Measurements from ENCODE around the gene MAGEA8. TPM values are rescaled to one million over a fixed set of nuclear protein-coding genes. Genes with fewer than 3 reads are reported as not detected.
"Not testable (repeated sequence)": the region's sequence is repeated elsewhere in the genome, so short reads cannot be mapped to it uniquely, and the experiment has no call there.

MAGEA8 gene
- total RNA-seq, 2 experiments from 2014 or later, result not detected

GRCh38 chrX:149909324-149910177 is 28.6 kb downstream of the MAGEA8 start:
- Mint-ChIP-seq H3K27ac (no peak overlapping the region), H3K4me3 (no peak overlapping the region), H3K4me1 (ENCODE audit: low read depth) (peaks cover 3% of the 10 kb centered on the region), H3K27me3 (ENCODE audit: low read depth) (peaks cover 2% of the 10 kb centered on the region), H3K36me3 (ENCODE audit: low read depth) (peaks cover 5% of the 10 kb centered on the region), H3K9me3 (ENCODE audit: insufficient read depth) (peaks cover 4% of the 10 kb centered on the region)
- ATAC-seq (peak; percentile 78), DNase-seq (peak; percentile 38)
- ChIA-PET POLR2A (no interaction called here), CTCF (interaction anchor here (0.6 kb wide), 1 partner anchor 31 kb away, joined by 3 read pairs; no protein-coding TSS in a partner anchor)

- Mint-ChIP-seq H3K36me3 (ENCODE audit: low read depth) (peaks cover 5% of the 10 kb centered on the region), H3K4me1 (ENCODE audit: low read depth) (no peaks in the 10 kb centered on the region), H3K27me3 (ENCODE audit: low read depth) (peaks cover 2% of the 10 kb centered on the region), H3K4me3 (no peak overlapping the region), H3K27ac (no peak overlapping the region), H3K9me3 (ENCODE audit: insufficient read depth) (peaks cover 4% of the 10 kb centered on the region)
- ChIA-PET POLR2A (no interaction called here), CTCF (interaction anchor here (0.6 kb wide), 1 partner anchor 30 kb away, joined by 3 read pairs; no protein-coding TSS in a partner anchor)
- ATAC-seq (no peak), DNase-seq (no peak)
These were observed 29.3 kb downstream of the MAGEA8 start for GRCh38 chrX:149910178-149910695.

GRCh38 chrX:149916745-149917392 is 35.9 kb downstream of the MAGEA8 start:
- CTCF ChIA-PET, result interaction anchor here (1.3 kb wide), 1 partner anchor 22 kb away, joined by 7 read pairs; the partner anchor contains the start of gene EOLA2
- peak; percentile 60 for ATAC-seq
- H3K9me3 Mint-ChIP-seq (ENCODE audit: insufficient read depth), result peaks cover 4% of the 10 kb centered on the region
- no peak for DNase-seq
- peaks cover 8% of the 10 kb centered on the region for H3K4me1 Mint-ChIP-seq (ENCODE audit: low read depth)
- POLR2A ChIA-PET, result interaction anchor here (2.3 kb wide), 1 partner anchor 21 kb away, joined by 14 read pairs; the partner anchor contains the start of gene EOLA2
- no peak overlapping the region for H3K27ac Mint-ChIP-seq
- H3K4me3 Mint-ChIP-seq, result no peak overlapping the region
- H3K27me3 Mint-ChIP-seq (ENCODE audit: low read depth), result no peaks in the 10 kb centered on the region
- peaks cover 5% of the 10 kb centered on the region for H3K36me3 Mint-ChIP-seq (ENCODE audit: low read depth)

GRCh38 chrX:149923836-149924235 is 42.9 kb downstream of the MAGEA8 start:
- H3K4me3 Mint-ChIP-seq, H3K27ac Mint-ChIP-seq, ATAC-seq: not testable (repeated sequence)

GRCh38 chrX:149924434-149924833 is 43.5 kb downstream of the MAGEA8 start:
- POLR2A ChIA-PET; H3K4me1 Mint-ChIP-seq (ENCODE audit: low read depth); DNase-seq; H3K4me3 Mint-ChIP-seq; ATAC-seq; H3K27me3 Mint-ChIP-seq (ENCODE audit: low read depth); H3K36me3 Mint-ChIP-seq (ENCODE audit: low read depth); H3K27ac Mint-ChIP-seq; H3K9me3 Mint-ChIP-seq (ENCODE audit: insufficient read depth); CTCF ChIA-PET: not testable (repeated sequence)

More at GRCh38 chrX:149923836-149924235, 42.9 kb downstream of the MAGEA8 start:
- POLR2A ChIA-PET; H3K36me3 Mint-ChIP-seq (ENCODE audit: low read depth); H3K4me1 Mint-ChIP-seq (ENCODE audit: low read depth); CTCF ChIA-PET; H3K27me3 Mint-ChIP-seq (ENCODE audit: low read depth); H3K9me3 Mint-ChIP-seq (ENCODE audit: insufficient read depth); DNase-seq: not testable (repeated sequence)

- CTCF ChIA-PET; H3K27me3 Mint-ChIP-seq (ENCODE audit: low read depth); H3K9me3 Mint-ChIP-seq (ENCODE audit: insufficient read depth); H3K27ac Mint-ChIP-seq; POLR2A ChIA-PET; ATAC-seq; H3K4me3 Mint-ChIP-seq; H3K36me3 Mint-ChIP-seq (ENCODE audit: low read depth); H3K4me1 Mint-ChIP-seq (ENCODE audit: low read depth); DNase-seq: not testable (repeated sequence)
These were observed 46.4 kb downstream of the MAGEA8 start for GRCh38 chrX:149927245-149927963.

- H3K27me3 Mint-ChIP-seq (ENCODE audit: low read depth); CTCF ChIA-PET; H3K4me1 Mint-ChIP-seq (ENCODE audit: low read depth); H3K4me3 Mint-ChIP-seq; DNase-seq; H3K9me3 Mint-ChIP-seq (ENCODE audit: insufficient read depth); ATAC-seq; H3K36me3 Mint-ChIP-seq (ENCODE audit: low read depth); POLR2A ChIA-PET; H3K27ac Mint-ChIP-seq: not testable (repeated sequence)
These were observed 46.9 kb downstream of the MAGEA8 start for GRCh38 chrX:149927964-149928258.

GRCh38 chrX:149928635-149929034 is 47.7 kb downstream of the MAGEA8 start:
- CTCF ChIA-PET; H3K9me3 Mint-ChIP-seq (ENCODE audit: insufficient read depth); H3K27ac Mint-ChIP-seq; H3K4me3 Mint-ChIP-seq; H3K4me1 Mint-ChIP-seq (ENCODE audit: low read depth); POLR2A ChIA-PET; H3K36me3 Mint-ChIP-seq (ENCODE audit: low read depth); DNase-seq; H3K27me3 Mint-ChIP-seq (ENCODE audit: low read depth): not testable (repeated sequence)
- ATAC-seq, result peak; percentile 66

- ATAC-seq; CTCF ChIA-PET; H3K27me3 Mint-ChIP-seq (ENCODE audit: low read depth); H3K36me3 Mint-ChIP-seq (ENCODE audit: low read depth); DNase-seq; H3K4me1 Mint-ChIP-seq (ENCODE audit: low read depth); H3K27ac Mint-ChIP-seq; POLR2A ChIA-PET; H3K4me3 Mint-ChIP-seq; H3K9me3 Mint-ChIP-seq (ENCODE audit: insufficient read depth): not testable (repeated sequence)
These were observed 48.4 kb downstream of the MAGEA8 start, which contains the start of gene HSFX4 for GRCh38 chrX:149929400-149929799. Gene HSFX4 (plus strand): TSS chrX:149929573. CDS start chrX:149929645, 72 bp downstream.

- CTCF ChIA-PET; H3K9me3 Mint-ChIP-seq (ENCODE audit: insufficient read depth); H3K4me1 Mint-ChIP-seq (ENCODE audit: low read depth); H3K4me3 Mint-ChIP-seq; H3K27ac Mint-ChIP-seq; ATAC-seq; DNase-seq; H3K36me3 Mint-ChIP-seq (ENCODE audit: low read depth); H3K27me3 Mint-ChIP-seq (ENCODE audit: low read depth); POLR2A ChIA-PET: not testable (repeated sequence)
These were observed 50.4 kb downstream of the MAGEA8 start for GRCh38 chrX:149931355-149931754.

GRCh38 chrX:149932150-149932549 is 51.2 kb downstream of the MAGEA8 start:
- POLR2A ChIA-PET; ATAC-seq; CTCF ChIA-PET; H3K9me3 Mint-ChIP-seq (ENCODE audit: insufficient read depth); DNase-seq; H3K4me3 Mint-ChIP-seq; H3K27ac Mint-ChIP-seq; H3K4me1 Mint-ChIP-seq (ENCODE audit: low read depth); H3K36me3 Mint-ChIP-seq (ENCODE audit: low read depth); H3K27me3 Mint-ChIP-seq (ENCODE audit: low read depth): not testable (repeated sequence)

- H3K4me3 Mint-ChIP-seq; H3K9me3 Mint-ChIP-seq (ENCODE audit: insufficient read depth); ATAC-seq; CTCF ChIA-PET; H3K27me3 Mint-ChIP-seq (ENCODE audit: low read depth); H3K36me3 Mint-ChIP-seq (ENCODE audit: low read depth); POLR2A ChIA-PET; DNase-seq; H3K4me1 Mint-ChIP-seq (ENCODE audit: low read depth); H3K27ac Mint-ChIP-seq: not testable (repeated sequence)
These were observed 52.0 kb downstream of the MAGEA8 start for GRCh38 chrX:149932970-149933369.
